ENCODE data around the gene LMBR1. TPM values are rescaled to one million over a fixed set of nuclear protein-coding genes. Genes with fewer than 3 reads are reported as not detected.

The LMBR1 gene
- total RNA-seq, 1 donor from 2014 or later = 49.7 TPM

DNA sequence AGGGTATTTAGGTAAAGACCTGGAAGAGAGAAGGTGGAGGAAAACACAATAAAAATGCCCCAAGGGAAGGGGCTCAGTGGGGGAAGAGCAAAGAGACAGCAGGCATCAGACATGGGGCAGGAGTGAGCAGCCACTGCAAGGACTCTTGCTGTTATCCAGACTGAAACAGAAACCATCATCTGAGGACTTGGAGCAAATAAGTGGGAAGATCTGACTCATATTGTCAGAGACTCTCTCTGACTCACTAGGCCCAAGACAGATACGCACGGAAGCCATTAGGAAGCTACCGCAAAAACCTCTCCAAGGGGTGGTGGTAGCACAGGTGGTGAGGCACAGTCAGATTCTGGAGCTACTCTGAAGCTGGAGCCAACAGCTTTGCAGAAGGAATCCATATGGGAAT lies 141.7 kb downstream of the LMBR1 start:
- Histone ChIP-seq H3K9me3 (ENCODE audit: insufficient read depth, low read depth, low read length) (no peaks in the 10 kb centered on the region), H3K4me3 (ENCODE audit: insufficient read depth, low read depth, low read length) (no peak overlapping the region), H3K27ac (ENCODE audit: low read depth, low read length) (peak overlapping the region; percentile 65), H4K20me1 (ENCODE audit: insufficient read depth, low read length) (peaks cover 4% of the 10 kb centered on the region), H3K27me3 (ENCODE audit: insufficient read depth, low read length) (no peaks in the 10 kb centered on the region), H3K9ac (ENCODE audit: low read length) (no peak overlapping the region), H3K79me2 (ENCODE audit: insufficient read depth, low read length) (no peaks in the 10 kb centered on the region), H3K36me3 (ENCODE audit: insufficient read depth, low read length) (no peaks in the 10 kb centered on the region), H2AFZ (ENCODE audit: low read depth, low read length) (no peak overlapping the region), H3K4me1 (ENCODE audit: insufficient read depth, low read length) (peaks cover 14% of the 10 kb centered on the region), H3K4me2 (ENCODE audit: low read length) (peak overlapping the region; percentile 76)
- Mint-ChIP-seq H3K4me1 (ENCODE audit: low read depth, unreplicated experiment) (no peaks in the 10 kb centered on the region), H3K9me3 (ENCODE audit: unreplicated experiment) (no peaks in the 10 kb centered on the region), H3K4me3 (ENCODE audit: unreplicated experiment) (peak overlapping the region; percentile 60), H3K27me3 (ENCODE audit: low read depth, unreplicated experiment) (no peaks in the 10 kb centered on the region), H3K27ac (ENCODE audit: unreplicated experiment) (no peak overlapping the region), H3K36me3 (ENCODE audit: low read depth, unreplicated experiment) (no peaks in the 10 kb centered on the region)
- FAIRE-seq = peak; percentile 5
- peak; percentile 99 for DNase-seq (ENCODE audit: low read depth)
- no peak for TF ChIP-seq EZH2 (IDR thresholded peaks at IDR 0.05; ENCODE audit: insufficient read depth, low read length)
- TF ChIP-seq, protein P1, sequence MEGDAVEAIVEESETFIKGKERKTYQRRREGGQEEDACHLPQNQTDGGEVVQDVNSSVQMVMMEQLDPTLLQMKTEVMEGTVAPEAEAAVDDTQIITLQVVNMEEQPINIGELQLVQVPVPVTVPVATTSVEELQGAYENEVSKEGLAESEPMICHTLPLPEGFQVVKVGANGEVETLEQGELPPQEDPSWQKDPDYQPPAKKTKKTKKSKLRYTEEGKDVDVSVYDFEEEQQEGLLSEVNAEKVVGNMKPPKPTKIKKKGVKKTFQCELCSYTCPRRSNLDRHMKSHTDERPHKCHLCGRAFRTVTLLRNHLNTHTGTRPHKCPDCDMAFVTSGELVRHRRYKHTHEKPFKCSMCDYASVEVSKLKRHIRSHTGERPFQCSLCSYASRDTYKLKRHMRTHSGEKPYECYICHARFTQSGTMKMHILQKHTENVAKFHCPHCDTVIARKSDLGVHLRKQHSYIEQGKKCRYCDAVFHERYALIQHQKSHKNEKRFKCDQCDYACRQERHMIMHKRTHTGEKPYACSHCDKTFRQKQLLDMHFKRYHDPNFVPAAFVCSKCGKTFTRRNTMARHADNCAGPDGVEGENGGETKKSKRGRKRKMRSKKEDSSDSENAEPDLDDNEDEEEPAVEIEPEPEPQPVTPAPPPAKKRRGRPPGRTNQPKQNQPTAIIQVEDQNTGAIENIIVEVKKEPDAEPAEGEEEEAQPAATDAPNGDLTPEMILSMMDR (IDR thresholded peaks at IDR 0.05; ENCODE audit: insufficient read depth, low read depth, low read length) = no peak

DNA sequence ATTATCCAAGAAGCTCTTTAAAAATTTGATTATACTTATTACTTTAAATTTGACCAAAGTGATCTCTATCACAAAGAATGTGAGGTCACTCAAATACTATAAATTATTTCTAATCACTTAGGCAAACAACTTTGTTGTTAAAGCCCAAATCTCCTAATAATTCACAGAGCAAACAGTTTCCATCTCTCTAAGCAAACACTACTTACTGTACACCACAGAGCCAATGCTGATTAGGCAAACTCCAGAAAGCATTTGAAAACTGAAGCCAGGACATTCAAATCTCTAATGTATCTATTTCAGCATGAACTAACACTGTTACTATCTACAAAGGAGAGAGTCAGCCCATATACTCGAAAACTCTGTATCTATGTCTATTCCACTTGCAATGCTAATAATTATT lies 145.3 kb downstream of the LMBR1 start:
- H2AFZ ChIP-seq (ENCODE audit: low read depth, low read length) = no peak overlapping the region
- no peaks in the 10 kb centered on the region for H3K9me3 ChIP-seq (ENCODE audit: insufficient read depth, low read depth, low read length)
- no peak overlapping the region for H3K27ac ChIP-seq (ENCODE audit: low read depth, low read length)
- no peak overlapping the region for H3K4me3 Mint-ChIP-seq (ENCODE audit: unreplicated experiment)
- H3K79me2 ChIP-seq (ENCODE audit: insufficient read depth, low read length) = no peaks in the 10 kb centered on the region
- no peaks in the 10 kb centered on the region for H3K9me3 Mint-ChIP-seq (ENCODE audit: unreplicated experiment)
- H4K20me1 ChIP-seq (ENCODE audit: insufficient read depth, low read length) = peaks cover 4% of the 10 kb centered on the region
- H3K4me1 Mint-ChIP-seq (ENCODE audit: low read depth, unreplicated experiment) = no peaks in the 10 kb centered on the region
- H3K4me2 ChIP-seq (ENCODE audit: low read length) = no peak overlapping the region
- H3K4me3 ChIP-seq (ENCODE audit: insufficient read depth, low read depth, low read length) = no peak overlapping the region
- no peaks in the 10 kb centered on the region for H3K27me3 ChIP-seq (ENCODE audit: insufficient read depth, low read length)
- FAIRE-seq (no peak), DNase-seq (ENCODE audit: low read depth) (no peak)
- H3K4me1 ChIP-seq (ENCODE audit: insufficient read depth, low read length) = peaks cover 13% of the 10 kb centered on the region
- H3K9ac ChIP-seq (ENCODE audit: low read length) = no peak overlapping the region
- H3K36me3 Mint-ChIP-seq (ENCODE audit: low read depth, unreplicated experiment) = peaks cover 4% of the 10 kb centered on the region
- H3K36me3 ChIP-seq (ENCODE audit: insufficient read depth, low read length) = no peaks in the 10 kb centered on the region
- no peaks in the 10 kb centered on the region for H3K27me3 Mint-ChIP-seq (ENCODE audit: low read depth, unreplicated experiment)
- no peak overlapping the region for H3K27ac Mint-ChIP-seq (ENCODE audit: unreplicated experiment)
- TF ChIP-seq EZH2 (IDR thresholded peaks at IDR 0.05; ENCODE audit: insufficient read depth, low read length) = no peak
- TF ChIP-seq, protein P1 (IDR thresholded peaks at IDR 0.05; ENCODE audit: insufficient read depth, low read depth, low read length) = no peak

DNA sequence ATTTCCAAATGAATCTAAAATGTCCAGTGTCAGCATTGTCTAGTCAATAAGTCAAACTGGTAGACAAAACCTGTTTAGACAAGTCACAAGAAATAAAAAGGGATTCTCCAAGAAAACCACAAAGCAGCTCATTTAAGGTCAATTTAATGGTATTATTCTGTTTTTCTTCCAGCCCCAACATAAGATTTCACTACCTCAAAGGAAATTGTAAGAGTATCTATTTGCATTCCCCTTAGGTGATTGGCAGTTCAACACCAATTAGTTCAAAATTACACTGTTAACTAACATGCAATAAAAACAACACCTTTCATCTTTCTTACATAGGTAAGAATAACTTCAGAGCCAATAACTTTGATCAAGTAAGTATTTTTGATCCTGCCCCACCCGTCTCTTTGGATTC lies 146.1 kb downstream of the LMBR1 start:
- Mint-ChIP-seq H3K27me3 (ENCODE audit: low read depth, unreplicated experiment) (no peaks in the 10 kb centered on the region), H3K9me3 (ENCODE audit: unreplicated experiment) (no peaks in the 10 kb centered on the region), H3K27ac (ENCODE audit: unreplicated experiment) (no peak overlapping the region), H3K4me1 (ENCODE audit: low read depth, unreplicated experiment) (no peaks in the 10 kb centered on the region), H3K36me3 (ENCODE audit: low read depth, unreplicated experiment) (peaks cover 4% of the 10 kb centered on the region), H3K4me3 (ENCODE audit: unreplicated experiment) (no peak overlapping the region)
- Histone ChIP-seq H3K4me1 (ENCODE audit: insufficient read depth, low read length) (peaks cover 5% of the 10 kb centered on the region), H3K79me2 (ENCODE audit: insufficient read depth, low read length) (no peaks in the 10 kb centered on the region), H4K20me1 (ENCODE audit: insufficient read depth, low read length) (no peaks in the 10 kb centered on the region), H3K9me3 (ENCODE audit: insufficient read depth, low read depth, low read length) (no peaks in the 10 kb centered on the region), H3K27ac (ENCODE audit: low read depth, low read length) (no peak overlapping the region), H3K4me3 (ENCODE audit: insufficient read depth, low read depth, low read length) (no peak overlapping the region), H3K9ac (ENCODE audit: low read length) (no peak overlapping the region), H3K4me2 (ENCODE audit: low read length) (no peak overlapping the region), H2AFZ (ENCODE audit: low read depth, low read length) (no peak overlapping the region), H3K27me3 (ENCODE audit: insufficient read depth, low read length) (no peaks in the 10 kb centered on the region), H3K36me3 (ENCODE audit: insufficient read depth, low read length) (no peaks in the 10 kb centered on the region)
- no peak for TF ChIP-seq EZH2 (IDR thresholded peaks at IDR 0.05; ENCODE audit: insufficient read depth, low read length)
- TF ChIP-seq, protein P1 (IDR thresholded peaks at IDR 0.05; ENCODE audit: insufficient read depth, low read depth, low read length) = no peak
- no peak for DNase-seq (ENCODE audit: low read depth)
- FAIRE-seq = no peak

All from astrocyte (in vitro differentiated cells and primary cell).